ENCODE results near the gene CEMP1.

CEMP1 gene

GRCh38 chr16:2523801-2524231 lies 7.4 kb downstream of the CEMP1 start:
- H3K4me3 ChIP-seq: no peak overlapping the region
- peak overlapping the region in 2 of 21 experiments; percentile 24 to 55 for H3K27ac ChIP-seq

- peak overlapping the region; percentile 66 to 98 (median 79) for H3K27ac ChIP-seq
- H3K4me3 ChIP-seq: peak overlapping the region; percentile 51 to 79 (median 63)
Observed at GRCh38 chr16:2520784-2521531, 10.2 kb downstream of the CEMP1 start.

- H3K4me3 ChIP-seq: peak within 1 kb of the TSS; percentile 51 to 79 (median 63)
- peak within 1 kb of the TSS; percentile 66 to 99 (median 81) for H3K27ac ChIP-seq
Observed at GRCh38 chr16:2520097-2520783, 11.0 kb downstream of the CEMP1 start, which contains the start of gene AMDHD2. Gene AMDHD2, plus strand, starts transcription at chr16:2520371. Its CDS starts 88 bp downstream, at chr16:2520459.

- H3K4me3 ChIP-seq: peak overlapping the region; percentile 51 to 79 (median 63)
Observed at GRCh38 chr16:2519711-2520080, 11.5 kb downstream of the CEMP1 start.

GRCh38 chr16:2518823-2519710 lies 12.1 kb downstream of the CEMP1 start:
- peak overlapping the region in 19 of 21 experiments; percentile 48 to 99 (median 80) for H3K27ac ChIP-seq
- H3K4me3 ChIP-seq: peak overlapping the region in 2 of 7 experiments; percentile 63 to 73

More at GRCh38 chr16:2519711-2520080, 11.5 kb downstream of the CEMP1 start:
- H3K27ac ChIP-seq: peak overlapping the region in 20 of 21 experiments; percentile 6 to 99 (median 79)

- peak overlapping the region in 14 of 21 experiments; percentile 15 to 99 (median 80) for H3K27ac ChIP-seq
- H3K4me3 ChIP-seq: no peak overlapping the region
Observed at GRCh38 chr16:2517954-2518605, 13.1 kb downstream of the CEMP1 start.

- Histone ChIP-seq H3K4me3 (peak overlapping the region in 4 of 7 experiments; percentile 8 to 100 (median 56)), H3K27ac (peak overlapping the region in 19 of 21 experiments; percentile 10 to 100 (median 98))
Observed at GRCh38 chr16:2516391-2517240, 14.6 kb downstream of the CEMP1 start.

GRCh38 chr16:2515180-2515851 lies 15.9 kb downstream of the CEMP1 start:
- peak overlapping the region; percentile 80 to 100 (median 94) for H3K4me3 ChIP-seq
- peak overlapping the region; percentile 94 to 100 (median 99) for H3K27ac ChIP-seq

- H3K27ac ChIP-seq: peak overlapping the region; percentile 94 to 100 (median 99)
- H3K4me3 ChIP-seq: peak overlapping the region; percentile 80 to 100 (median 94)
Observed at GRCh38 chr16:2514333-2515179, 16.7 kb downstream of the CEMP1 start.

- Histone ChIP-seq H3K4me3 (peak within 1 kb of the TSS; percentile 80 to 100 (median 94)), H3K27ac (peak within 1 kb of the TSS; percentile 94 to 100 (median 99))
Observed at GRCh38 chr16:2513405-2514332, 17.5 kb downstream of the CEMP1 start, which contains the start of gene ATP6V0C. Gene ATP6V0C, plus strand, starts transcription at chr16:2513952. Its CDS starts 152 bp downstream, at chr16:2514104.

GRCh38 chr16:2512735-2513404 lies 18.3 kb downstream of the CEMP1 start:
- Histone ChIP-seq H3K27ac (peak overlapping the region; percentile 4 to 100 (median 99)), H3K4me3 (peak overlapping the region; percentile 80 to 100 (median 94))

GRCh38 chr16:2511996-2512734 lies 19.0 kb downstream of the CEMP1 start:
- peak overlapping the region in 11 of 21 experiments; percentile 4 to 100 (median 98) for H3K27ac ChIP-seq
- no peak overlapping the region for H3K4me3 ChIP-seq

- Histone ChIP-seq H3K4me3 (no peak overlapping the region), H3K27ac (peak overlapping the region in 3 of 21 experiments; percentile 31 to 45 (median 35))
Observed at GRCh38 chr16:2511128-2511800, 19.9 kb downstream of the CEMP1 start.
